MG63 (cell line): ENCODE results near the gene FRK. TPM values are rescaled to one million over a fixed set of nuclear protein-coding genes. Genes with fewer than 3 reads are reported as not detected.
"Not testable (repeated sequence)": the region's sequence is repeated elsewhere in the genome, so short reads cannot be mapped to it uniquely, and the experiment has no call there.

Experiments used
- DNase-seq: peaks from one replicate; pipeline ENCODE4 v3.0.0-alpha.2; 2020
- H3K27me3 ChIP-seq: fragments of 250-450 bp; sonication (Bioruptor Pico); 2 replicates; pipeline ENCODE4 v1.5.1; 2020; ENCODE audit warnings: mild to moderate bottlenecking, moderate library complexity
- H3K36me3 ChIP-seq: fragments of 250-450 bp; sonication (Bioruptor Pico); 2 replicates; pipeline ENCODE4 v1.5.1; 2020; ENCODE audit warnings: mild to moderate bottlenecking, moderate library complexity
- H3K4me3 ChIP-seq: fragments of 250-450 bp; sonication (Bioruptor Pico); 2 replicates; pipeline ENCODE4 v1.5.1; 2020; ENCODE audit warnings: mild to moderate bottlenecking, moderate library complexity
- H3K9me3 ChIP-seq: fragments of 250-450 bp; sonication (Bioruptor Pico); 2 replicates; pipeline ENCODE4 v1.5.1; 2020; ENCODE audit warnings: mild to moderate bottlenecking, moderate library complexity
- total RNA-seq: library from RNA; depleted of rRNA; stranded (reverse); fragments of >200 nt; shearing (Covaris generic); gene quantifications from 2 replicates; pipeline ENCODE4 v1.2.3, GENCODE V29; 2014; ENCODE audit warnings: low replicate concordance

Gene FRK
- total RNA-seq, 1 experiment from 2014 or later = 0.16 TPM

GRCh38 chr6:115945306-115945705 is 115.4 kb downstream of the FRK start:
- DNase-seq = no peak
- Histone ChIP-seq H3K27me3 (no peaks in the 10 kb centered on the region), H3K36me3 (no peaks in the 10 kb centered on the region), H3K9me3 (no peaks in the 10 kb centered on the region), H3K4me3 (no peak overlapping the region)

GRCh38 chr6:115944829-115945228 is 115.9 kb downstream of the FRK start:
- H3K36me3 ChIP-seq, H3K9me3 ChIP-seq, H3K4me3 ChIP-seq, H3K27me3 ChIP-seq, DNase-seq: not testable (repeated sequence)

- H3K27me3 ChIP-seq, DNase-seq, H3K9me3 ChIP-seq, H3K4me3 ChIP-seq, H3K36me3 ChIP-seq: not testable (repeated sequence)
Measured at GRCh38 chr6:115937502-115937901, 123.2 kb downstream of the FRK start.

GRCh38 chr6:115935361-115935760 is 125.3 kb downstream of the FRK start:
- Histone ChIP-seq H3K4me3 (no peak overlapping the region), H3K36me3 (no peaks in the 10 kb centered on the region), H3K9me3 (no peaks in the 10 kb centered on the region), H3K27me3 (no peaks in the 10 kb centered on the region)
- DNase-seq = no peak

- Histone ChIP-seq H3K9me3 (no peaks in the 10 kb centered on the region), H3K4me3 (no peak overlapping the region), H3K27me3 (no peaks in the 10 kb centered on the region), H3K36me3 (no peaks in the 10 kb centered on the region)
- DNase-seq = no peak
Measured at GRCh38 chr6:115934829-115935228, 125.9 kb downstream of the FRK start.

DNA sequence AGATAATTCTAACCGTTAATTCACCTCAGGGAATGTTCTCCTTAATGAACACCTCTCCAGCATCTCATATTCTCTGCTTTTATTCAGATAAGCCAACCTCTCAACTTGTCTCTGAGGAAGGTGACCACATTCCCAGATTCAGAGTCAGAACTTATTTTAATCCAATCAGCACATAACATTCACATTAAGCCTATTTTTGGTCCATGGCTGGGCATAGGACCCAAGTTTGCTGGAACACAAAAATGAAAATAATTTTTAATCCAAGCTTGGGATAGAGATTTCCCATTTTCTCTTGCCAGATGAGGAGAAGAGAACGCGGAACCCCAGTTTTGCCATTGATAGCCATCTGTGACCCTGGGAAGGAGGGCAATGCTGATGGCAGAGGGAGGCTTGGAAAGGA is 126.5 kb downstream of the FRK start:
- Histone ChIP-seq H3K27me3 (no peaks in the 10 kb centered on the region), H3K36me3 (no peaks in the 10 kb centered on the region), H3K9me3 (no peaks in the 10 kb centered on the region), H3K4me3 (no peak overlapping the region)
- no peak for DNase-seq

- H3K9me3 ChIP-seq = no peaks in the 10 kb centered on the region
- H3K27me3 ChIP-seq = no peaks in the 10 kb centered on the region
- peak; percentile 43 for DNase-seq
- no peaks in the 10 kb centered on the region for H3K36me3 ChIP-seq
- no peak overlapping the region for H3K4me3 ChIP-seq
Measured at GRCh38 chr6:115932481-115932880, 128.2 kb downstream of the FRK start.

DNA sequence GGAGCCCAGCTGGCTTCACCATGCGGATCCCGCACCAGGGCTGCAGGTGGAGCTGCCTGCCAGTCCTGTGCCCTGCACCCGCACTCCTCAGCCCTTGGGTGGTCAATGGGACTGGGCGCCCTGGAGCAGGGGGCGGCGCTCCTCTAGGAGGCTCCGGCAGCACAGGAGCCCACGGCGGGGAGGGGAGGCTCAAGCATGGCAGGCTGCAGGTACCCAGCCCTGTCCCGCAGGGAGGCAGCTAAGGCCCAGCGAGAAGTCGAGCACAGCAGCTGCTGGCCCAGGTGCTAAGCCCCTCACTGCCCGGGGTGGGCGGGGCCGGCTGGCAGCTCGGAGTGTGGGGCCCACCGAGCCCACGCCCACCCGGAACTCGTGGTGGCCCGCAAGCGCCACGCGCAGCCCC is 132.7 kb downstream of the FRK start:
- not testable (repeated sequence) for H3K9me3 ChIP-seq, H3K36me3 ChIP-seq, H3K27me3 ChIP-seq, DNase-seq, H3K4me3 ChIP-seq

DNA sequence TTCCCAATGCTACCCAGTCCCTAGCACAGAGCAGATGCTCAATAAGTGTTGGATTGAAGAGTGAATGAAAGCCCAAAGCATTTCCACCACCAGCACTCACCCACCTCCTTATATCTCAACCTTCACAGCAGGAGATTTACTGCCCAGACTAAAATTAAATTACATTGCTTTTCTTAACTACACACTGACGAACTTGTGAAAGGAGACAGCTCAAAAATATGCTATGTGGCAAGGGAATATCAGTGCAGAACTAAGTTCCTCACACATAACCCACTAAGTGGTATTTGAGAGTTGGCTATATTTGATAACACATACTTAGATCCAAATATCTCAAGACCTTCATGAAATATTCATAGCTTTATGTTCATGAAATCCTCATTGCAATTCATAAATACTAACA is 137.7 kb downstream of the FRK start:
- Histone ChIP-seq H3K27me3 (no peaks in the 10 kb centered on the region), H3K36me3 (no peaks in the 10 kb centered on the region), H3K4me3 (no peak overlapping the region), H3K9me3 (no peaks in the 10 kb centered on the region)
- no peak for DNase-seq

DNA sequence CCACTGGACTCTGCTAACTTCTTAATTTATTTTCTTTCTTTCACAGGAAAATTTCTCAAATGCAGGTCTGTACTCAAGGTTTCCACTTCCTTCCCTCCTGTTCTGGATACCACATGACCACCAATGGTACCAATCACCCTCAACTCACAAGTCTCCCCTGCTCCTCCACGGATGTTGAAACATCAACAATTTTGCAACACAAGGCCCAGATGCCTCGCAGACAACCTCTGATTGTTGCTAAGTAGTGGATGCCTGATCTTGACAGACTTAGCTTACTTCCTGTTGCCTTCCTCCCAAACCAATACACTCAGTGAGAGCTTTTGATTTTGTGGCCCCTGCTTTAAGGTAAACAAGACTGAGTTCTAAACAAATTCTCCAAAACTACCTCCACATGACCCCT is 146.6 kb downstream of the FRK start:
- no peaks in the 10 kb centered on the region for H3K36me3 ChIP-seq
- H3K4me3 ChIP-seq = no peak overlapping the region
- no peaks in the 10 kb centered on the region for H3K27me3 ChIP-seq
- DNase-seq = no peak
- no peaks in the 10 kb centered on the region for H3K9me3 ChIP-seq

GRCh38 chr6:115909923-115910546 is 150.7 kb downstream of the FRK start:
- no peaks in the 10 kb centered on the region for H3K36me3 ChIP-seq
- no peaks in the 10 kb centered on the region for H3K27me3 ChIP-seq
- peak; percentile 7 for DNase-seq

GRCh38 chr6:115908906-115909559 is 151.7 kb downstream of the FRK start:
- H3K27me3 ChIP-seq = no peaks in the 10 kb centered on the region
- no peak for DNase-seq
- H3K9me3 ChIP-seq = no peaks in the 10 kb centered on the region
- no peak overlapping the region for H3K4me3 ChIP-seq
- no peaks in the 10 kb centered on the region for H3K36me3 ChIP-seq

More at GRCh38 chr6:115909923-115910546, 150.7 kb downstream of the FRK start:
- Histone ChIP-seq H3K9me3 (no peaks in the 10 kb centered on the region), H3K4me3 (no peak overlapping the region)

DNA sequence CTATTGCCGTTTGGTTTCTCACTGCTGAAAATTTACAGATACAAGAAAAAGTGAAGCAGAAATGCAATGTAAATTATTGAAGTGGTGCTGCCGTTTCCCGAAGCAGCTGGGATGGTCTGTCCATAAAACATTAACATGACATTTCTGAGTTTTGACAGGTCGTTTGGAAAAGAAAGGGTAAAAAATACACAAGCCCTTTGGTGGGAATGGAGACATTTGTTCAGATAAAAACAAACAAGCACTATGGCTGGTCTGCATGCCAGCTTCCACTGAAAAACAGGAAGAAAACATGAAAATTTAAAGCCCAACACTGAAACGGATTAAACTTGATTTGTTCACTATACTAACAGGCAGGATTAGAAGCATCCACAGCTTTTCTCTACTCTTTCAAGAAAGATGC is 155.2 kb downstream of the FRK start:
- Histone ChIP-seq H3K9me3 (no peaks in the 10 kb centered on the region), H3K36me3 (no peaks in the 10 kb centered on the region), H3K27me3 (no peaks in the 10 kb centered on the region), H3K4me3 (no peak overlapping the region)
- DNase-seq = no peak

GRCh38 chr6:115902436-115902835 is 158.3 kb downstream of the FRK start:
- no peak for DNase-seq
- H3K36me3 ChIP-seq = no peaks in the 10 kb centered on the region
- H3K4me3 ChIP-seq = no peak overlapping the region
- no peaks in the 10 kb centered on the region for H3K9me3 ChIP-seq
- H3K27me3 ChIP-seq = no peaks in the 10 kb centered on the region

DNA sequence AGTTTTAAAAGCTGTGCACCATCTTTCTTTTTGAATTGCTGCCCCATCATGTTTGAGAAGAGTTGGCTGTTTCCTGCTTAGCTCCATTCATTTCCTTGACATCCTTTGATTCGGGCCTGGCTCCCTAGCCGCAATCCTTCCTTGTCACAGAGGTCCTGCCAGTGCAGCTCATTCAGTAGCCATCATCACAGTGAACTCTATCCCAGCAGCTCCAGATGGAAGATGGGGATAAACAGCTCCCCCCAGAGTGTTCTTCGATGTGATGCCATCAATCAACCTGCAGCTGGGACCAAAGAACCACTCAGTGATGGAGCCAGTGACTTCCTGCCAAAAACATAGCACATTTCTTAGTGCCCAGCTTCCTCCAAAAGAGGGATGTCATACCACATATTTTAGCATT is 158.8 kb downstream of the FRK start:
- DNase-seq = no peak
- no peaks in the 10 kb centered on the region for H3K36me3 ChIP-seq
- no peaks in the 10 kb centered on the region for H3K27me3 ChIP-seq
- no peak overlapping the region for H3K4me3 ChIP-seq
- H3K9me3 ChIP-seq = no peaks in the 10 kb centered on the region

DNA sequence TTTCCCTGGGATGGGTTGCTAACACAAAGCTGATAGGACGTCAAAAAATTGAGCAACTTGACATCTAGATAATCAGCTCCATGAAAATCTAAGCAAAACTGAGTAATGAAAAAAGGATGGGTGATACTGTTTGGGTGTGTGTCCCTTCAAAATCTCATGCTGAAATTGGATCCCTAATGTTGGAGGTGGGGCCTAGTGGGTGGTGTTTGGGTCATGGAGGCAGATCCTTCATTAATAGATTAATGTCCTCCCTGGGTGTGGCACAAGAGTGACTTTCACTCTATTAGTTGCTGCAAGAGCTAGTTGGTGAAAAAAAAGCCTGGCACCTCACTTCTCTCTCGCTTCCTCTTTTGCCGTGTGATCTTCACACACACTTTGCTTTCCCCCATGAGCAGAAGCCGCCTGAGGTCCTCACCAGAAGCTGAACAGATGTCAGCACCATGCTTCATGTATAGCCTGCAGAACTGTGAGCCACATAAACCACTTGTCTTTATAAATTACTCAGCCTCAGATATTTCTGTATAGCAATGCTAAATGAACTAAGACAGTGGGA is 160.9 kb downstream of the FRK start:
- H3K27me3 ChIP-seq = no peaks in the 10 kb centered on the region
- no peak for DNase-seq

DNA sequence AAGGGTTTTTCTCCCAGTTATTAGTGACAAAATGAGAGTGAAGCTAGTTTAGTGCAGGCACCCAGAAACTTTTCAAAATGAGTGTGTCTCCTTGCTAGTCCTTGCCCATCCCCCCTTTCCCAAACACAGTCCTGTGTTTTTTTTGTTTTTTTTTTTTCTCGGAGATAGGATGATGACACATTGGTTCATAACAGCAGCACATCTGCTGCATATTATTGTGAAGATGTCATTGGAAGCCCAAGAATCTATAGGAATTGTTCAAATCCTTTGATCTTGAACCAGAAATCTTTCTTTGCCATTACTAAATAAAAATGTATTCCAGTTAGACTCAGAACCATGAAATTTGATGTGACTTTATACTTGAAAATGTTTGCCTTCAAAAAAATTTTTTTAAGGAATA is 162.4 kb downstream of the FRK start:
- Histone ChIP-seq H3K27me3 (no peaks in the 10 kb centered on the region), H3K4me3 (no peak overlapping the region)
- DNase-seq = no peak

More for the DNA sequence above, 160.9 kb downstream of the FRK start:
- Histone ChIP-seq H3K36me3 (no peaks in the 10 kb centered on the region), H3K9me3 (no peaks in the 10 kb centered on the region), H3K4me3 (no peak overlapping the region)

DNA sequence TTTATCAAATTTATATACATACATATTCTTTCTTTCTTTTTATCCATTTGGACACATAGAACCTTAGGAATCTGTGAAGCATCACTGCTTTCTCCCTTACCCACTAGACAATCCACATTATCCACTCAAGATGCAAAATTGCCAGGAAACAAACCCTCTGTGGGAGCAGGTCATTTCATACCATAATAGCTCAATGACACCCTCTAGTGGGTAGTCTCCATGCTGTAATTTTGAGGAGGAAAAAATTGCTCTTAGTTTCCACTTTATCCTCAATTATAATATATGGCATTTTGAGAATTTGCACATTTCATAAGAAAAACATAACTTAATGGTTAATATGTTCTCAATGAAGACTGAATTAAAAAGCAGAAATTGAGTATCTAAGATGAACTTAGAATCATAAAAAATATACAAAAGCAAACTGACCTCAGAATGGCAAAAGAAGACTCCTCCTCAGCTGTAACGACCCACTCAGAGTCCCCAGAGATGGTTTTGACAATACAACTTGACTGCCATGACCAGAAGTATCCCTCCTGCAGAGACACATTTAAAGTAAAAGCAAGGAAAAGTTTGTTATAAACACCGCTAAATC is 164.1 kb downstream of the FRK start:
- Histone ChIP-seq H3K27me3 (no peaks in the 10 kb centered on the region), H3K36me3 (no peaks in the 10 kb centered on the region), H3K9me3 (no peaks in the 10 kb centered on the region), H3K4me3 (no peak overlapping the region)
- no peak for DNase-seq

More for the DNA sequence above, 162.4 kb downstream of the FRK start:
- no peaks in the 10 kb centered on the region for H3K9me3 ChIP-seq
- no peaks in the 10 kb centered on the region for H3K36me3 ChIP-seq
